HL-60 (cell line): ENCODE measurements around the gene UCP2.

Experiments used
- CTCF ChIP-seq: IDR thresholded peaks from one replicate; pipeline ENCODE4 v1.5.1; 2011; ENCODE audit warnings: low read length, control low read depth, inconsistent platforms; ENCODE audit not compliant: insufficient read depth
- POLR2AphosphoS5 ChIP-seq: IDR thresholded peaks from 2 replicates; pipeline ENCODE4 v1.6.1; 2012; ENCODE audit warnings: low read depth

DNA sequence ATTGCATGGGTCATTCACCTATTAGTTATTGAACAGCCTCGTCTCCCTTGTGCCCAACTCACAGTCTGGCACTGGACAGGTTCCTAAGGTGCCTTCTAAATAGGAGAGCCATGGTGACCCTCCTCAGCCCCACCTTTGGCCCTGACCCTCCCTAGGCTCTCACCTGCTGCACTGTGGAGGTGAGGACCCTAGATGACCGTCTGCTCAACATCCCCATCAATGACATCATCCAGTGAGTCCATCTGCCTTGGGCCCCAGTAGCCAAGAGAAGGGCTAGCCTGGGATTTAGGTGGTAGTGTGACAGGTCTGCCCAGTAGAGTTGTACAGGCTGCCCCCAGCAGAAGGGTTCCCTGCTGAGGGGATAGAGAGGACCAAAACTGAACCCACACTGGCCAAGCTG is 13.6 kb downstream of the UCP2 start:
- TF ChIP-seq POLR2AphosphoS5 (no peak), CTCF (no peak)
